CD4-positive, alpha-beta memory T cell (primary cell): ENCODE data around the gene RAB26. TPM values are rescaled to one million over a fixed set of nuclear protein-coding genes. Genes with fewer than 3 reads are reported as not detected.
"Not testable (repeated sequence)": the region's sequence is repeated elsewhere in the genome, so short reads cannot be mapped to it uniquely, and the experiment has no call there.

Source experiments
- CTCF ChIA-PET: fragments of 350-600 bp; sonication (Branson Sonifier 250); formaldehyde crosslinking; loops from one replicate; lab custom pipeline; 2021; ENCODE audit warnings: inconsistent platforms; ENCODE audit not compliant: partially characterized antibody; lab: Charles Lee
- POLR2A ChIA-PET: fragments of 350-600 bp; sonication (Branson Sonifier 250); formaldehyde crosslinking; loops from one replicate; lab custom pipeline; 2021; ENCODE audit not compliant: partially characterized antibody; lab: Charles Lee
- DNase-seq, 5 donors: peaks; one replicate each; pipeline versions ENCODE4 v3.0.0 to v3.0.0-alpha.2; 2020 to 2022; ENCODE audit warnings: mixed read lengths in 1 of 5
- H3K27ac ChIP-seq: one replicate; pipeline ENCODE4 v1.7.0; 2013; ENCODE audit warnings: low read depth, low read length
- H3K27me3 ChIP-seq: 2 replicates; pipeline ENCODE4 v1.7.0; 2013; ENCODE audit warnings: mild to moderate bottlenecking, low read length, moderate library complexity; ENCODE audit not compliant: insufficient read depth
- H3K36me3 ChIP-seq: 2 replicates; pipeline ENCODE4 v1.7.0; 2013; ENCODE audit warnings: mild to moderate bottlenecking, low read length, moderate library complexity; ENCODE audit not compliant: insufficient read depth
- H3K4me1 ChIP-seq: 2 replicates; pipeline ENCODE4 v1.7.0; 2013; ENCODE audit warnings: mild to moderate bottlenecking, low read length, moderate library complexity; ENCODE audit not compliant: insufficient read depth
- H3K4me3 ChIP-seq, 2 donors: one replicate each; pipeline ENCODE4 v1.7.0; 2013; ENCODE audit warnings: low read length in 2 of 2, mild to moderate bottlenecking in 1 of 2
- H3K9me3 ChIP-seq, 2 donors: one replicate each; pipeline ENCODE4 v1.7.0; 2013; ENCODE audit warnings: low read length in 2 of 2, control low read depth in 1 of 2; ENCODE audit not compliant: control insufficient read depth in 1 of 2
- H3K27ac Mint-ChIP-seq, 7 donors: one replicate each; pipeline ENCODE4 v1.8.0; 2020 to 2021; ENCODE audit warnings: mixed read lengths in 7 of 7, mild to moderate bottlenecking in 6 of 7, inconsistent platforms in 3 of 7, moderate library complexity in 3 of 7
- H3K27me3 Mint-ChIP-seq, 2 donors: one replicate each; pipeline ENCODE4 v1.8.0; 2020 to 2021; ENCODE audit warnings: mixed read lengths in 2 of 2
- H3K36me3 Mint-ChIP-seq, 2 donors: one replicate each; pipeline ENCODE4 v1.8.0; 2020 to 2021; ENCODE audit warnings: mixed read lengths in 2 of 2, inconsistent platforms in 1 of 2, mild to moderate bottlenecking in 1 of 2
- H3K4me1 Mint-ChIP-seq, 4 donors: one replicate each; pipeline ENCODE4 v1.8.0; 2020 to 2021; ENCODE audit warnings: mixed read lengths in 4 of 4, mild to moderate bottlenecking in 1 of 4
- H3K4me3 Mint-ChIP-seq, 8 donors: one replicate each; pipeline ENCODE4 v1.8.0; 2020 to 2021; ENCODE audit warnings: mixed read lengths in 8 of 8, mild to moderate bottlenecking in 7 of 8, moderate library complexity in 6 of 8, inconsistent platforms in 3 of 8
- H3K9me3 Mint-ChIP-seq, 8 donors: one replicate each; pipeline ENCODE4 v1.8.0; 2020 to 2021; ENCODE audit warnings: mixed read lengths in 8 of 8, mild to moderate bottlenecking in 5 of 8, inconsistent platforms in 3 of 8, moderate library complexity in 1 of 8
- intact Hi-C: fragments of 100-400 bp; cut with micrococcal nuclease; formaldehyde crosslinking; loops from one replicate; pipeline ENCODE4 v1.15.1; 2023
- polyA plus RNA-seq, 2 donors: library from polyadenylated mRNA; unstranded; fragments of 300-500 nt; fragmentation: Illumina TruSeq; gene quantifications; one replicate each; pipeline ENCODE4 v1.2.3, GENCODE V29; 2021
- total RNA-seq, 2 experiments: library from RNA; stranded (reverse); gene quantifications; one replicate each; pipeline ENCODE4 v1.2.3, GENCODE V29; 2021

Gene RAB26
- total and polyA plus RNA-seq, 4 experiments from 2014 or later: 0.44 to 0.77 (median 0.52) TPM; not detected in 1

GRCh38 chr16:2111412-2112335 lies 36.8 kb upstream of the RAB26 start:
- H3K9me3 ChIP-seq, H3K4me1 Mint-ChIP-seq, H3K27me3 ChIP-seq, H3K4me3 ChIP-seq, intact Hi-C loops, H3K9me3 Mint-ChIP-seq, H3K4me3 Mint-ChIP-seq, H3K36me3 Mint-ChIP-seq, CTCF ChIA-PET, H3K4me1 ChIP-seq, H3K27ac ChIP-seq, POLR2A ChIA-PET, H3K36me3 ChIP-seq, H3K27me3 Mint-ChIP-seq: not testable (repeated sequence)
- H3K27ac Mint-ChIP-seq: peak overlapping the region in 1 of 7 donors; percentile 12
- DNase-seq: peak in 1 of 5 donors; percentile 5

DNA sequence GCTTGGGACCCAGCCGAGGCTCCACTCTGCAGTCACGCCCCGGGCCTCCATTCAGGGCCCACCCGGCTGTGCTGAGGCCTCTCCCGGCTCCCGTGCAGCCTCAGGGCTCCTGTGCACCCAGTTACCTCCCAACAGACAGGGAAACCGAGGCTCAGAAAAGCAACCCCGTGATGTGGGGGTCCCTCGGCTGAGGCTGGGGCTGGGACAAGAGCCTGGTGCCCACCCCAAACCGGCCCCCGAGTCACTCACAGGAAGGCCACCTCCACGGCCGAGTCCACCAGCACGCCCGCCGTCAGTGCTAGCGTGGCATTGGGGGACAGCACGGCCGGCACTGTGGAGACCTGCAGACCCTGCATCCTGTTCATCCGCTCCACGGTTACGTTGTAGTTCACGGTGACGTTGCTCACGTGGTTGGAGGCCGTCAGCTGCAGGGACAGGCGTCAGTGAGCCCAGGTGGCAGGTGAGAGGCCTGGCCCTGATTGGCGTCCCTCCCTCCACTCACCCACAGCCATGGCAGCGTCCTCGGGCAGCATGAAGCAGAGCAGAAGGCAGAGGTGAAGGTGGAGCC lies 35.8 kb upstream of the RAB26 start:
- CTCF ChIA-PET, H3K9me3 ChIP-seq, H3K27me3 ChIP-seq, H3K27ac Mint-ChIP-seq, H3K4me1 ChIP-seq, H3K4me3 ChIP-seq, H3K4me3 Mint-ChIP-seq, H3K27me3 Mint-ChIP-seq, H3K27ac ChIP-seq, H3K4me1 Mint-ChIP-seq, H3K9me3 Mint-ChIP-seq, H3K36me3 Mint-ChIP-seq, H3K36me3 ChIP-seq, intact Hi-C loops, POLR2A ChIA-PET: not testable (repeated sequence)
- DNase-seq: peak in 1 of 5 donors; percentile 22

DNA sequence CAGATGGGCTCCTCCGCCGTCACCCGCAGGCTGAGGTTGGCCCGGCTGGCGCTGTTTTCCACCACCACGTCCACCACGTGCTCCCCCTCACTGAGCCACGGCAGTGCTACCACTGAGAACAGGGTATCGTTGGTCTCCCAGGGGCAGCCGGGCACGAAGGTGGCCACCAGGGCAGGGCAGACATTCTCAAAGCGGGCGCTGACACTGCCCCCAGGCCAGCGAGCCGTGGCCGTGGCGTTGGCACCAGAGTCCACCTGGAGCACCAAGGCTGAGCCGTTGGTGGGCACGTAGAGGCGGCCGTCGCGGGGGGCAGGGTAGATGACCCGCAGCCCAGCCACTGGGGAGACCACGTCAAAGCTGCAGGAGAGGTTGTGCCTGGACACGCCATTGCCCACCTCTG lies 34.2 kb upstream of the RAB26 start:
- POLR2A ChIA-PET, H3K27ac ChIP-seq, H3K4me1 Mint-ChIP-seq, H3K4me3 ChIP-seq, H3K4me1 ChIP-seq, CTCF ChIA-PET, H3K27me3 Mint-ChIP-seq, DNase-seq, H3K36me3 Mint-ChIP-seq, H3K36me3 ChIP-seq, H3K9me3 ChIP-seq, H3K27ac Mint-ChIP-seq, H3K27me3 ChIP-seq, H3K9me3 Mint-ChIP-seq, H3K4me3 Mint-ChIP-seq, intact Hi-C loops: not testable (repeated sequence)

- H3K4me1 Mint-ChIP-seq, H3K36me3 ChIP-seq, DNase-seq, H3K27me3 ChIP-seq, H3K36me3 Mint-ChIP-seq, CTCF ChIA-PET, H3K4me3 Mint-ChIP-seq, POLR2A ChIA-PET, H3K27ac ChIP-seq, H3K27ac Mint-ChIP-seq, H3K9me3 Mint-ChIP-seq, intact Hi-C loops, H3K4me3 ChIP-seq, H3K27me3 Mint-ChIP-seq, H3K4me1 ChIP-seq, H3K9me3 ChIP-seq: not testable (repeated sequence)
Observed at GRCh38 chr16:2114885-2115590, 33.4 kb upstream of the RAB26 start.

DNA sequence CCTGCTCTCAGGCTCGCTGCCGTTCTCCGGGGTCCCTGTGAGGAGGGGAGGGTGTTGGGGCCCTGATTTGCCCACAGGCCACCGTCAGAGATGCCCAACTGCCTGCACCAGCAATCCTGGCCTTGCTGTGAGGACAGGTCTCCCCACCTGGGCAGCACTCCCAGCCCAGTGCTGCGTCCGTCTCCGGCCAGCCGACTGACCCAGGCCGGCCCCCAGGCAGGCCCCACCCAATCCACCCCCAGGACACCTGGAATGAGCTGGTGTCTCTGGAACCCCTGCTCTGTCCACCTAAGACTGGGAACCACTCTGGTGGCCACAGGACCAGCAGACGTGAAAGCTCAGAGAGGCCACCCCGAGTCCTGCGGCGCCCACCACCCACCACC lies 32.8 kb upstream of the RAB26 start:
- H3K36me3 ChIP-seq: no peaks in the 10 kb centered on the region
- H3K9me3 Mint-ChIP-seq: no peaks in the 10 kb centered on the region
- no peaks in the 10 kb centered on the region for H3K27me3 ChIP-seq
- ChIA-PET CTCF (no interaction called here), POLR2A (no interaction called here)
- H3K4me1 ChIP-seq: no peaks in the 10 kb centered on the region
- peaks cover 0 to 4% (median 2%) of the 10 kb centered on the region in 4 donors for H3K4me1 Mint-ChIP-seq
- DNase-seq: no peak
- no peak overlapping the region for H3K4me3 Mint-ChIP-seq
- H3K27me3 Mint-ChIP-seq: no peaks in the 10 kb centered on the region
- no peaks in the 10 kb centered on the region for H3K9me3 ChIP-seq
- peaks cover 0 to 5% of the 10 kb centered on the region in 2 donors for H3K36me3 Mint-ChIP-seq
- no peak overlapping the region for H3K4me3 ChIP-seq
- H3K27ac ChIP-seq: no peak overlapping the region
- no peak overlapping the region for H3K27ac Mint-ChIP-seq
- intact Hi-C loops: no loop called here

DNA sequence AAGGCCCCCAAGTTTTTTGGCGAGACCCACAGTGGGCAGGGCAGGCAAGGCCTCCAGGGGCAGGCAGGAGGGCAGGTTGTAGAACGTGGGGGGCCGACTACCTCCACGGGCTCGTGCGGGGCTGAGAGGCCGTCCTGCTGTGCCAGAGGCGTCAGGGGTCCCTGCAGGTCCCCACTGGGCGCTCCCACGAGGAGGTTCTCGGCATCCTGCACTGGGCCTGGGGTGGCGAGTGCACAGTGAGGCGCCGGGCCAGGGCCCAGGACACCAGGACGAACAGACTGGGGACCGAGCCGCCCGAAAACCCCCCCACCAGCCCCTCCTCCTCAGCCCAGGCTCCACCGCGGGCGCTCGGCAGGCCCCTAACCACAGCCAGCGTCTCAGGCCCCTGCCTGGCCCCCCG lies 32.0 kb upstream of the RAB26 start:
- H3K4me1 ChIP-seq, CTCF ChIA-PET, H3K36me3 ChIP-seq, H3K27me3 Mint-ChIP-seq, POLR2A ChIA-PET, H3K4me1 Mint-ChIP-seq, intact Hi-C loops, DNase-seq, H3K4me3 Mint-ChIP-seq, H3K4me3 ChIP-seq, H3K27me3 ChIP-seq, H3K9me3 ChIP-seq, H3K27ac ChIP-seq, H3K36me3 Mint-ChIP-seq, H3K27ac Mint-ChIP-seq, H3K9me3 Mint-ChIP-seq: not testable (repeated sequence)

GRCh38 chr16:2117341-2117740 lies 31.1 kb upstream of the RAB26 start:
- H3K36me3 Mint-ChIP-seq, H3K9me3 ChIP-seq, H3K27ac ChIP-seq, CTCF ChIA-PET, POLR2A ChIA-PET, H3K36me3 ChIP-seq, intact Hi-C loops, H3K9me3 Mint-ChIP-seq, DNase-seq, H3K27me3 ChIP-seq, H3K27me3 Mint-ChIP-seq, H3K27ac Mint-ChIP-seq, H3K4me3 Mint-ChIP-seq, H3K4me3 ChIP-seq, H3K4me1 Mint-ChIP-seq, H3K4me1 ChIP-seq: not testable (repeated sequence)
